Activated CD8-positive, alpha-beta memory T cell treated with anti-CD3 and anti-CD28 coated beads, Interleukin-2, amount 10 ng/mL, durations not matched to agents 7 days and 5 days (primary cell): Measurements from ENCODE around the gene FABP3. TPM values are rescaled to one million over a fixed set of nuclear protein-coding genes. Genes with fewer than 3 reads are reported as not detected.

Experiments used
- ATAC-seq: fragments of 150-1000 bp; cut with Tn5 transposase; one replicate; pipeline ENCODE4 v1.10.0; 2021; ENCODE audit warnings: moderate library complexity
- CTCF ChIA-PET: fragments of 350-600 bp; sonication (Branson Sonifier 250); formaldehyde crosslinking; loops from one replicate; lab custom pipeline; 2021; ENCODE audit warnings: antibody characterized with exemption; lab: Charles Lee
- DNase-seq: peaks from one replicate; pipeline ENCODE4 v3.0.0-alpha.2; 2020
- H3K27ac Mint-ChIP-seq: one replicate; pipeline ENCODE4 v1.8.0; 2021; ENCODE audit warnings: mild to moderate bottlenecking, mixed read lengths
- H3K27me3 Mint-ChIP-seq: one replicate; pipeline ENCODE4 v1.8.0; 2021; ENCODE audit warnings: mixed read lengths
- H3K36me3 Mint-ChIP-seq: one replicate; pipeline ENCODE4 v1.8.0; 2021; ENCODE audit warnings: mild to moderate bottlenecking, mixed read lengths
- H3K4me1 Mint-ChIP-seq: one replicate; pipeline ENCODE4 v1.8.0; 2021; ENCODE audit warnings: mixed read lengths
- H3K4me3 Mint-ChIP-seq: one replicate; pipeline ENCODE4 v1.8.0; 2021; ENCODE audit warnings: mild to moderate bottlenecking, moderate library complexity, mixed read lengths
- H3K9me3 Mint-ChIP-seq: one replicate; pipeline ENCODE4 v1.8.0; 2022; ENCODE audit warnings: low read depth, mixed read lengths
- total RNA-seq, 2 experiments: library from RNA; stranded (reverse); gene quantifications; one replicate each; pipeline ENCODE4 v1.2.3, GENCODE V29; 2021

The FABP3 gene
- total RNA-seq, 2 experiments from 2014 or later, result not detected

GRCh38 chr1:31376375-31377134 lies 3.7 kb upstream of the FABP3 start:
- H3K9me3 Mint-ChIP-seq, result no peaks in the 10 kb centered on the region
- H3K4me1 Mint-ChIP-seq, result peaks cover 14% of the 10 kb centered on the region
- no peak overlapping the region for H3K4me3 Mint-ChIP-seq
- no peak for DNase-seq
- CTCF ChIA-PET, result interaction anchor here (1.3 kb wide), 1 partner anchor 173 kb away, joined by 3 read pairs; no protein-coding TSS in a partner anchor
- H3K36me3 Mint-ChIP-seq, result no peaks in the 10 kb centered on the region
- no peak overlapping the region for H3K27ac Mint-ChIP-seq
- ATAC-seq, result no peak
- H3K27me3 Mint-ChIP-seq, result peaks cover 2% of the 10 kb centered on the region

GRCh38 chr1:31374511-31375196 lies 1.8 kb upstream of the FABP3 start:
- DNase-seq, result no peak
- H3K27me3 Mint-ChIP-seq, result peaks cover 2% of the 10 kb centered on the region
- H3K4me3 Mint-ChIP-seq, result no peak overlapping the region
- CTCF ChIA-PET, result interaction anchor here (3.2 kb wide), 1 partner anchor 20 kb away, joined by 24 read pairs; no protein-coding TSS in a partner anchor
- no peak overlapping the region for H3K27ac Mint-ChIP-seq
- no peak for ATAC-seq
- no peaks in the 10 kb centered on the region for H3K9me3 Mint-ChIP-seq
- peaks cover 14% of the 10 kb centered on the region for H3K4me1 Mint-ChIP-seq
- no peaks in the 10 kb centered on the region for H3K36me3 Mint-ChIP-seq

GRCh38 chr1:31373897-31374486 lies 1.1 kb upstream of the FABP3 start:
- Mint-ChIP-seq H3K9me3 (no peaks in the 10 kb centered on the region), H3K4me1 (peaks cover 14% of the 10 kb centered on the region), H3K27me3 (peaks cover 2% of the 10 kb centered on the region), H3K27ac (no peak overlapping the region), H3K4me3 (peak overlapping the region; percentile 56), H3K36me3 (no peaks in the 10 kb centered on the region)
- CTCF ChIA-PET, result interaction anchor here (1.0 to 3.2 kb wide), 3 partner anchors 10 to 48 kb away, joined by 4 to 24 read pairs (median 4); no protein-coding TSS in a partner anchor
- ATAC-seq, result peak; percentile 24
- DNase-seq, result no peak

GRCh38 chr1:31372751-31373055 lies 173 bp downstream of the FABP3 start:
- no peak overlapping the region for H3K4me3 Mint-ChIP-seq
- ATAC-seq (no peak), DNase-seq (no peak)
- CTCF ChIA-PET, result interaction anchor here (0.6 to 3.2 kb wide), 4 partner anchors 22 to 265 kb away, joined by 3 to 24 read pairs (median 4); no protein-coding TSS in a partner anchor
- H3K27me3 Mint-ChIP-seq, result no peaks in the 10 kb centered on the region
- no peak overlapping the region for H3K27ac Mint-ChIP-seq
- peaks cover 14% of the 10 kb centered on the region for H3K4me1 Mint-ChIP-seq
- H3K36me3 Mint-ChIP-seq, result no peaks in the 10 kb centered on the region
- no peaks in the 10 kb centered on the region for H3K9me3 Mint-ChIP-seq

- no peak for DNase-seq
These were observed 825 bp downstream of the FABP3 start for GRCh38 chr1:31372051-31372450.

GRCh38 chr1:31371121-31371959 lies 1.5 kb downstream of the FABP3 start:
- no peak overlapping the region for H3K27ac Mint-ChIP-seq
- H3K9me3 Mint-ChIP-seq, result no peaks in the 10 kb centered on the region
- ATAC-seq (no peak), DNase-seq (no peak)
- no peaks in the 10 kb centered on the region for H3K36me3 Mint-ChIP-seq
- H3K4me3 Mint-ChIP-seq, result no peak overlapping the region
- CTCF ChIA-PET, result interaction anchor here (0.9 to 1.2 kb wide), 3 partner anchors 10 to 25 kb away, joined by 4 read pairs; no protein-coding TSS in a partner anchor
- H3K4me1 Mint-ChIP-seq, result peaks cover 10% of the 10 kb centered on the region
- no peaks in the 10 kb centered on the region for H3K27me3 Mint-ChIP-seq

More at GRCh38 chr1:31372051-31372450, 825 bp downstream of the FABP3 start:
- CTCF ChIA-PET, result interaction anchor here (0.9 to 1.2 kb wide), 3 partner anchors 11 to 177 kb away, joined by 3 to 4 read pairs (median 4); no protein-coding TSS in a partner anchor
- no peak for ATAC-seq
- Mint-ChIP-seq H3K36me3 (no peaks in the 10 kb centered on the region), H3K27ac (no peak overlapping the region), H3K9me3 (no peaks in the 10 kb centered on the region), H3K4me1 (peaks cover 14% of the 10 kb centered on the region), H3K4me3 (no peak overlapping the region), H3K27me3 (no peaks in the 10 kb centered on the region)

GRCh38 chr1:31370565-31370964 lies 2.3 kb downstream of the FABP3 start:
- Mint-ChIP-seq H3K9me3 (no peaks in the 10 kb centered on the region), H3K27me3 (no peaks in the 10 kb centered on the region), H3K27ac (no peak overlapping the region), H3K4me1 (peaks cover 9% of the 10 kb centered on the region), H3K4me3 (no peak overlapping the region), H3K36me3 (no peaks in the 10 kb centered on the region)
- CTCF ChIA-PET, result interaction anchor here (1.0 to 1.2 kb wide), 2 partner anchors 26 to 179 kb away, joined by 3 to 4 read pairs; no protein-coding TSS in a partner anchor
- no peak for DNase-seq
- no peak for ATAC-seq

- H3K4me1 Mint-ChIP-seq, result peaks cover 9% of the 10 kb centered on the region
- no peaks in the 10 kb centered on the region for H3K27me3 Mint-ChIP-seq
- no peak overlapping the region for H3K27ac Mint-ChIP-seq
- CTCF ChIA-PET, result interaction anchor here (1.0 kb wide), 1 partner anchor 179 kb away, joined by 3 read pairs; no protein-coding TSS in a partner anchor
- no peaks in the 10 kb centered on the region for H3K9me3 Mint-ChIP-seq
- ATAC-seq, result no peak
- no peak for DNase-seq
- no peak overlapping the region for H3K4me3 Mint-ChIP-seq
- no peaks in the 10 kb centered on the region for H3K36me3 Mint-ChIP-seq
These were observed 2.9 kb downstream of the FABP3 start for GRCh38 chr1:31370021-31370420.

- CTCF ChIA-PET, result interaction anchor here (1.3 kb wide), 1 partner anchor 26 kb away, joined by 4 read pairs; no protein-coding TSS in a partner anchor
- Mint-ChIP-seq H3K4me3 (no peak overlapping the region), H3K27ac (no peak overlapping the region), H3K36me3 (peaks cover 1% of the 10 kb centered on the region), H3K27me3 (no peaks in the 10 kb centered on the region), H3K4me1 (peaks cover 7% of the 10 kb centered on the region), H3K9me3 (no peaks in the 10 kb centered on the region)
- ATAC-seq, result no peak
- DNase-seq, result no peak
These were observed 4.2 kb downstream of the FABP3 start for GRCh38 chr1:31368611-31369107.

- Mint-ChIP-seq H3K4me1 (no peaks in the 10 kb centered on the region), H3K27me3 (no peaks in the 10 kb centered on the region), H3K4me3 (no peak overlapping the region), H3K36me3 (peaks cover 1% of the 10 kb centered on the region), H3K27ac (no peak overlapping the region), H3K9me3 (no peaks in the 10 kb centered on the region)
- no peak for ATAC-seq
- CTCF ChIA-PET, result interaction anchor here (1.0 kb wide), 1 partner anchor 23 kb away, joined by 3 read pairs; no protein-coding TSS in a partner anchor
- no peak for DNase-seq
These were observed 6.1 kb downstream of the FABP3 start for GRCh38 chr1:31366796-31367195.

- Mint-ChIP-seq H3K4me3 (no peak overlapping the region), H3K27me3 (no peaks in the 10 kb centered on the region), H3K27ac (no peak overlapping the region), H3K9me3 (no peaks in the 10 kb centered on the region), H3K36me3 (peaks cover 3% of the 10 kb centered on the region), H3K4me1 (no peaks in the 10 kb centered on the region)
- no peak for ATAC-seq
- DNase-seq, result no peak
- CTCF ChIA-PET, result no interaction called here
These were observed 8.2 kb downstream of the FABP3 start for GRCh38 chr1:31364561-31365250.

GRCh38 chr1:31362032-31362431 lies 10.8 kb downstream of the FABP3 start:
- peaks cover 9% of the 10 kb centered on the region for H3K36me3 Mint-ChIP-seq
- H3K9me3 Mint-ChIP-seq, result no peaks in the 10 kb centered on the region
- H3K4me1 Mint-ChIP-seq, result no peaks in the 10 kb centered on the region
- H3K27me3 Mint-ChIP-seq, result no peaks in the 10 kb centered on the region
- no peak overlapping the region for H3K27ac Mint-ChIP-seq
- H3K4me3 Mint-ChIP-seq, result no peak overlapping the region
- DNase-seq, result no peak
- CTCF ChIA-PET, result interaction anchor here (1.5 to 1.6 kb wide), 3 partner anchors 9 to 187 kb away, joined by 3 to 4 read pairs (median 4); no protein-coding TSS in a partner anchor
- no peak for ATAC-seq
